Measurements from ENCODE around the gene ZCWPW2. TPM values are rescaled to one million over a fixed set of nuclear protein-coding genes. Genes with fewer than 3 reads are reported as not detected.

Gene ZCWPW2
- total and polyA plus RNA-seq, 2 experiments from 2014 or later, result 2.1 to 3.5 TPM

- Histone ChIP-seq H3K4me3 (peak overlapping the region; percentile 88), H4K20me1 (ENCODE audit: insufficient read depth) (no peaks in the 10 kb centered on the region), H3K79me2 (ENCODE audit: insufficient read depth) (peaks cover 74% of the 10 kb centered on the region), H3K27me3 (replicated peaks; ENCODE audit: insufficient read depth) (no peaks in the 10 kb centered on the region), H3K36me3 (ENCODE audit: low read depth) (peaks cover 16% of the 10 kb centered on the region; the same call in 1 of the 2 replicates), H3K4me2 (ENCODE audit: unreplicated experiment) (peak overlapping the region; percentile 99), H3K27ac (peak overlapping the region; percentile 100), H3K9me3 (ENCODE audit: low read depth) (no peaks in the 10 kb centered on the region), H3F3A (ENCODE audit: insufficient read depth) (peaks cover 12% of the 10 kb centered on the region; the same call in 1 of the 2 replicates), H3K9me2 (ENCODE audit: insufficient read depth) (no peaks in the 10 kb centered on the region), H2AFZ (peak overlapping the region; percentile 82), H3K4me1 (ENCODE audit: insufficient read depth) (peaks cover 37% of the 10 kb centered on the region), H3K9ac (peak overlapping the region; percentile 99)
- DNase-seq, result peak; percentile 72
- WGBS, 2 experiments (ENCODE audit: low coverage in 1 of 2, low lambda C conversion rate in 2 of 2, missing lambda C conversion rate in 2 of 2), result 3 to 5% methylated on average over 13 of the region's 13 CpGs
- no peak for TF ChIP-seq EZH2phosphoT487 (IDR thresholded peaks at IDR 0.05; ENCODE audit: insufficient read depth, low read depth)
- TF ChIP-seq EZH2 (IDR thresholded peaks at IDR 0.05; ENCODE audit: insufficient read depth, poor library complexity, severe bottlenecking), result no peak
- in situ Hi-C loops (cut with MboI), result no loop called here
These were observed 1.0 kb downstream of the ZCWPW2 start for GRCh38 chr3:28349469-28350000.

DNA sequence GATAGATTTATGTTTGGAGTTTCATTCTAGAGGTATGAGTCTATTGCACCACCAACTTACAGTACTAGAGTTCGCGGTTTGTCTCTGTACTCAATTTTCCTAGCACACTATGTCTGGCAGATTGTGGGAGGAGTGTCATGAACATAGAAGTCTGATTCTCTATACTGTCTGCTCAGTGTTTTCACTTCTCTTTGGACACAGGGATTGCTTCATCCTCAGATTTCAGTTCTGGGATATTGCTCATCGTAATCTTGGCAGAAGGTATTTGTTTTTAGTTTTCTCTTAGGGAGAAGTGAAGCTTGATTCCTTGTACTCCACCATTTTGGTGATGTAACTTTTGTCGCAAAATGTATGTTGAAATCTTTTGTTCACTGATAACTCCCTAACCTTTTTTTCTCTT is 27.9 kb downstream of the ZCWPW2 start:
- peaks cover 8% of the 10 kb centered on the region; the same call in 1 of the 2 replicates for H3K4me1 ChIP-seq (ENCODE audit: insufficient read depth)
- H3K36me3 ChIP-seq (ENCODE audit: low read depth), result no peaks in the 10 kb centered on the region
- TF ChIP-seq EZH2 (IDR thresholded peaks at IDR 0.05; ENCODE audit: insufficient read depth, poor library complexity, severe bottlenecking) (no peak), EZH2phosphoT487 (IDR thresholded peaks at IDR 0.05; ENCODE audit: insufficient read depth, low read depth) (no peak)
- in situ Hi-C loops (cut with MboI), result no loop called here
- peak overlapping the region; percentile 69 for H3K4me2 ChIP-seq (ENCODE audit: unreplicated experiment)
- H3F3A ChIP-seq (ENCODE audit: insufficient read depth), result peaks cover 12% of the 10 kb centered on the region; the same call in 1 of the 2 replicates
- H2AFZ ChIP-seq, result peak overlapping the region; percentile 66
- H3K79me2 ChIP-seq (ENCODE audit: insufficient read depth), result no peaks in the 10 kb centered on the region
- H3K27me3 ChIP-seq (replicated peaks; ENCODE audit: insufficient read depth), result no peaks in the 10 kb centered on the region
- H3K27ac ChIP-seq, result peak overlapping the region; percentile 73
- WGBS, 2 experiments (ENCODE audit: low coverage in 1 of 2, low lambda C conversion rate in 2 of 2, missing lambda C conversion rate in 2 of 2), result 65 to 75% methylated on average over 4 of the region's 4 CpGs
- no peaks in the 10 kb centered on the region for H3K9me2 ChIP-seq (ENCODE audit: insufficient read depth)
- H3K9ac ChIP-seq, result peak overlapping the region; percentile 56
- no peaks in the 10 kb centered on the region for H3K9me3 ChIP-seq (ENCODE audit: low read depth)
- peak overlapping the region; percentile 42 for H3K4me3 ChIP-seq
- H4K20me1 ChIP-seq (ENCODE audit: insufficient read depth), result no peaks in the 10 kb centered on the region
- DNase-seq, result peak; percentile 88

DNA sequence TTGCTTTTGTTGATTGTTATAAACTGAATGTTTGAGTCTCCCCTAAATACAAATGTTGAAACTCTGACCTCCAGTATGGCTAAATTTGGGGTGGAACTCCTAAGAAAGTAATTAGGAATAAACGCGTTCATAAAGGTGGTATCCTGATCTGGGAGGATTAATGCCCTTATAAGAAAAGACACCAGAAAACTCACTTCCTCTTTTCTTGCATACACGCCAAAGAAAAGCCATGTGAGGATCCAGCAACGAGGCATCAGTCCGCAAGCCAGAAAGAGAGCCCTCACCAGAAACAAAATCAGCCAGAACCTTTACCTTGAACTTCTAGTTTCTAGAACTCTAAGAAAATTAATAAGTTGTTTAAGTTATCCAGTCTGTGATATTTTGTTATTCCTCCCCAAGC is 37.5 kb downstream of the ZCWPW2 start:
- no peaks in the 10 kb centered on the region for H3K9me2 ChIP-seq (ENCODE audit: insufficient read depth)
- in situ Hi-C loops (cut with MboI), result no loop called here
- no peak overlapping the region for H3K4me2 ChIP-seq (ENCODE audit: unreplicated experiment)
- no peak overlapping the region for H3K4me3 ChIP-seq
- TF ChIP-seq EZH2 (IDR thresholded peaks at IDR 0.05; ENCODE audit: insufficient read depth, poor library complexity, severe bottlenecking), result no peak
- no peak for TF ChIP-seq EZH2phosphoT487 (IDR thresholded peaks at IDR 0.05; ENCODE audit: insufficient read depth, low read depth)
- no peak overlapping the region for H3K9ac ChIP-seq
- peaks cover 3% of the 10 kb centered on the region; the same call in 1 of the 2 replicates for H3K36me3 ChIP-seq (ENCODE audit: low read depth)
- H4K20me1 ChIP-seq (ENCODE audit: insufficient read depth), result no peaks in the 10 kb centered on the region
- WGBS, 2 experiments (ENCODE audit: low coverage in 1 of 2, low lambda C conversion rate in 2 of 2, missing lambda C conversion rate in 2 of 2), result 77 to 78% methylated on average over 5 of the region's 5 CpGs
- no peak for DNase-seq
- H3F3A ChIP-seq (ENCODE audit: insufficient read depth), result no peaks in the 10 kb centered on the region
- H3K27me3 ChIP-seq (replicated peaks; ENCODE audit: insufficient read depth), result no peaks in the 10 kb centered on the region
- H3K79me2 ChIP-seq (ENCODE audit: insufficient read depth), result no peaks in the 10 kb centered on the region
- H3K4me1 ChIP-seq (ENCODE audit: insufficient read depth), result no peaks in the 10 kb centered on the region
- H2AFZ ChIP-seq, result no peak overlapping the region
- H3K9me3 ChIP-seq (ENCODE audit: low read depth), result no peaks in the 10 kb centered on the region
- H3K27ac ChIP-seq, result no peak overlapping the region

DNA sequence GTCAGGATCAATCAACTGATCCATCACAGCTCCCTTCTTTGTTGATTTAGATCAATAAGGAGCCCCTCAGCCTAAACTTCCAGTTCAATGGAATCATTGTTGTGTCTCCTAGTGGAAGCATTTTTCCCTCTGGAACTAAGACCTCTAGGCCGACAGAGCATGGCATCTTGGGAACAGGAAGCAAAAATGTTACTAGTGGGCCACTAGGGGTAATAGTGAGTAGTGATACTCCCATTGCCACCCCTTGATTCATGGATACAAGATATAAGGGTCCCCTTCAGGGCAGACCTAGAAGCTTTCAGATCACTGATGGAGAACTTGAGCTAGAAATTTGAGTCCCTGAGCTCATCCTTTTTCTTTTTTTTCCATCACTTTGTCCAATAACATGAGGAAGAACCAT is 40.5 kb downstream of the ZCWPW2 start:
- H3K27ac ChIP-seq, result no peak overlapping the region
- no peaks in the 10 kb centered on the region for H3F3A ChIP-seq (ENCODE audit: insufficient read depth)
- no peak overlapping the region for H3K4me3 ChIP-seq
- H3K4me2 ChIP-seq (ENCODE audit: unreplicated experiment), result no peak overlapping the region
- H3K36me3 ChIP-seq (ENCODE audit: low read depth), result peaks cover 3% of the 10 kb centered on the region; the same call in 1 of the 2 replicates
- H2AFZ ChIP-seq, result no peak overlapping the region
- no peaks in the 10 kb centered on the region for H3K79me2 ChIP-seq (ENCODE audit: insufficient read depth)
- H3K9ac ChIP-seq, result no peak overlapping the region
- 58 to 81% methylated on average over 1 of the region's 1 CpG for WGBS, 2 experiments (ENCODE audit: low coverage in 1 of 2, low lambda C conversion rate in 2 of 2, missing lambda C conversion rate in 2 of 2)
- no peak for DNase-seq
- H3K9me3 ChIP-seq (ENCODE audit: low read depth), result no peaks in the 10 kb centered on the region
- H3K9me2 ChIP-seq (ENCODE audit: insufficient read depth), result no peaks in the 10 kb centered on the region
- H3K27me3 ChIP-seq (replicated peaks; ENCODE audit: insufficient read depth), result no peaks in the 10 kb centered on the region
- TF ChIP-seq EZH2 (IDR thresholded peaks at IDR 0.05; ENCODE audit: insufficient read depth, poor library complexity, severe bottlenecking) (no peak), EZH2phosphoT487 (IDR thresholded peaks at IDR 0.05; ENCODE audit: insufficient read depth, low read depth) (no peak)
- H3K4me1 ChIP-seq (ENCODE audit: insufficient read depth), result no peaks in the 10 kb centered on the region
- in situ Hi-C loops (cut with MboI), result no loop called here
- H4K20me1 ChIP-seq (ENCODE audit: insufficient read depth), result no peaks in the 10 kb centered on the region
